Mesenteric fat pad (tissue), 1 donor: ENCODE data around the gene CNTRL. TPM values are rescaled to one million over a fixed set of nuclear protein-coding genes. Genes with fewer than 3 reads are reported as not detected.
"Not testable (repeated sequence)": the region's sequence is repeated elsewhere in the genome, so short reads cannot be mapped to it uniquely, and the experiment has no call there.

Experiments
- DNase-seq: peaks from one replicate; pipeline ENCODE4 v3.0.0-alpha.2; 2020; ENCODE audit warnings: low spot score
- total RNA-seq: library from RNA; stranded (reverse); fragmentation: NEBNext Ultra II Directional; extraction: Animal tissue kit (Norgen Biotek cat#: 25700); gene quantifications from one replicate; pipeline ENCODE4 v1.2.1, GENCODE V29; 2021
- donor health status: DM: yes; HTN: yes; CAD: no.

Gene CNTRL
- total RNA-seq, 1 donor from 2014 or later = 12.7 TPM

GRCh38 chr9:121071756-121072421 lies 2.9 kb upstream of the CNTRL start:
- no peak for DNase-seq

DNA sequence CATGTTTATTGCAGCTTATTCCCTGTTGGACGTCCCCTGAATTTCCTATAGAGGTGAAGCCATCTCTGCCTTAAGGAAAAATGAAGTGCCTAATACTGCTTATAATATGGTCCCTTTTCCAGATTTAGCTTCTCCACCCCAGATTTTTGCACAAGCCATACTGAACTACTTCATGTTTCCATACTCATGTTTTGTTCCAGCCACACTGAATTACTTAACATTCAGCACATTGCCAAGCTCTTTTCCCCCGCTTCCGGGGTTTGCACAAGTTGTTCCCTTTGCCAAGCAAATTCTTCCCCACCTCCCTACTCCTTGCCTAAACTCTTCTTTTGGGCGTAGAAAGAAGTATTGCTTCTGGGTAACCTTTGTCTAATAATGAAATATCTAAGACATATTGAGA lies 1.7 kb upstream of the CNTRL start:
- no peak for DNase-seq

- DNase-seq = no peak
These were observed 689 bp downstream of the CNTRL start for GRCh38 chr9:121075251-121076036.

DNA sequence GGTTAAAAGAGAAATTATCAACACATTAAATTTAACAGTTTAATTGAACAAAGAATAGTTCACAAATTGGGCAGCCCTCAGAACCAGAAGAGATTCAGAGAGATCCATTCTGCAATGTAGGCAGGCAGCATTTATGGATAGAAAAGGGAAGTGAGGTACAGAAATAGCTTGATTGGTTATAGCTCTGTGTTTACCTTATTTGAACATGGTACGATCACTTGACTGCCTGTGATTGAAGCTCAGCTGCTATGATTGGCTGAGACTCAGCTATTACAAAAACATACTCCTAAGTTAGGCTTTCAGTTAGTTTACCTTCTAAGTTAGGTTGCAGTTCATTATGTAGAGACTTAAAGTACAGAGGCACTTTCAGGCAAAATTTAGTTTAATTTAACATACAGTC lies 7.3 kb downstream of the CNTRL start:
- DNase-seq = no peak

- DNase-seq = no peak
These were observed 10.9 kb downstream of the CNTRL start for GRCh38 chr9:121085661-121086060.

DNA sequence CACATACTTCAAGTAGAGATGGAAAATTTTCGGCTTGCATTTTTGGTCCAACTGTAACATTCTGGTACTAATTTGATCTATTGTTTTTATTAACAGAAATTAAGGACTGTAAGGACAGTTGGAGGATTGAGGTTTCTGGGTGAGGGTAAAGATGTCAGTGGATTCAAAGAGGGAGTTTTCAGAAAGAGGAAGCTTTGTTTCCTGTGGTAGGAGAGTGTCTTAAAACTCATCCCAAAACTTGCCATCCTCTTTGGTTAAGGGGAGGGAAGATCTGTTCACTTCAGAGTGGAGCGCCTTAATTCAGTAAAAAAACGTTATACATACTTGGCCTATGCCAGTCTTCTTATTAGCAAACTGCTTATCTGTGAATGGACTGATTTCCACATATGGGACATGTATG lies 13.8 kb downstream of the CNTRL start:
- DNase-seq = no peak

DNA sequence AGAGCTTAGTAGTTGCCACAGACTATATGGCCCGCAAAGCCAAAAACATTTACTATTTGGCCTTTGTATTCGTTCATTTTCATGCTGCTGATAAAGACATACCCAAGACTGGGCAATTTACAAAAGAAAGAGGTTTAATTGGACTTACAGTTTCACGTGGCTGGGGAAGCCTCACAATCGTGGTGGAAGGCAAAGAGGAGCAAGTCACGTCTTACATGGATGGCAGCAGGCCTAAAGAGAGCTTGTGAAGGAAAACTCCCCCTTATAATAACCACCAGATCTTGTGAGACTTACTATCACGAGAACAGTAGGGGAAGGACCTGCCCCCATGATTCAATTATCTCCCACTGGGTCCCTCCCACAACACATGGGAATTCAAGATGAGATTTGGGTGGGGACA lies 16.0 kb downstream of the CNTRL start:
- DNase-seq = not testable (repeated sequence)

GRCh38 chr9:121095057-121095456 lies 20.3 kb downstream of the CNTRL start:
- DNase-seq = no peak

- no peak for DNase-seq
These were observed 23.9 kb downstream of the CNTRL start for GRCh38 chr9:121098567-121099198.

- not testable (repeated sequence) for DNase-seq
These were observed 29.3 kb downstream of the CNTRL start for GRCh38 chr9:121104054-121104453.

DNA sequence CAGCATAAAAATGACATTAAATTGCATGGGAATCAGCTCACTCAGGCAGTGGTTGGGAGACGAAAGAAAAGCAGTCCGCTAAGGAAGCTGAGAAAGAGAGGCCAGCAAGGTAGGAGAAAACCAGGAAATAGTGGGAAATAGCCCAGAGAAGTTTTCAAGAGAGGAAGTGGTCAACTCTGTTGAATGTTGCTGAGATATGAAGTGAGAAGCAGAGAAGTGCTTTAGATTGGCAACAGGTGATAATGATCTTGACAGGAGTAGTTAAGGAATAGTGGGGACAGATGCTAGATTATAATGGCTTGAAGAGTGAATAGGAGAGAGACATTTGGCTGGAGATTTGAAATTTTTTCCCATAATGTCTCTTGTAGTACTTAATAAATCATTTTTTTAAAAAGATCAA lies 30.8 kb downstream of the CNTRL start:
- DNase-seq = no peak

GRCh38 chr9:121107029-121107428 lies 32.3 kb downstream of the CNTRL start:
- no peak for DNase-seq

GRCh38 chr9:121107881-121108280 lies 33.1 kb downstream of the CNTRL start:
- DNase-seq = no peak

GRCh38 chr9:121115466-121115865 lies 40.7 kb downstream of the CNTRL start:
- no peak for DNase-seq

DNA sequence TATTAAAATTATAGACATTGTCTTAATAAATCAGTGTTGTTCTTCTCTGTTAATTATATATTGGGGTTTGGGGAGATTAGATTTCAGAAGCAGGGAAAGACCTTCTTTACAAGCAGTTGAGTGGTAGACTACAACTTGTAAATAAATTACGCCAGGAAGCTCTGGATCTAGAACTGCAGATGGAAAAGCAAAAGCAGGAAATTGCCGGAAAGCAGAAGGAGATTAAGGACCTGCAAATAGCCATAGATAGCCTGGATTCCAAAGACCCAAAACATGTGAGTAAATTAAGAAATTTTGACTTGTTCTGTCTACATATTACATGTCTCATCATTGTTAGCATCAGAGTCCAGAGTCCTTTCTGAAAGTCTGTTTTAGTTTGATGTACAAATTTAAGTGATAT lies 43.5 kb downstream of the CNTRL start:
- DNase-seq = no peak

DNA sequence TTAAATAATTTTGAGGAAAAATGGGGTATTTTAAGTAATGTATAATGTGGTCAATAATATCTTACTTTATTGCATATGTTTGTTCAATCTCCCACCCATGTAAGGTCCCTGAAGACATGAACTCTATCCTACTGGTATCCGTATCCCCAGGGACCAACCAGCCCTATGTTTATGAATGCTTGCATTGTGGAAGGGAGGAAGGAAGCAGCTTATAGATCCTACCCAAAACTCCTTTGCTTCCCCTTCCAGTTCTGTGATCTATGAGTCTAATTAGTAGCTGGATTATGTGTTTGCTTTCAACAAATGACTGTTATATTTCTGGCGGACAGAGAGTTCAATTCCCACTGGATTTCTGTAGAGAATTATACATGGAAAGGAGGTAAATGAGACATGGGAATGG lies 45.6 kb downstream of the CNTRL start:
- DNase-seq = no peak

DNA sequence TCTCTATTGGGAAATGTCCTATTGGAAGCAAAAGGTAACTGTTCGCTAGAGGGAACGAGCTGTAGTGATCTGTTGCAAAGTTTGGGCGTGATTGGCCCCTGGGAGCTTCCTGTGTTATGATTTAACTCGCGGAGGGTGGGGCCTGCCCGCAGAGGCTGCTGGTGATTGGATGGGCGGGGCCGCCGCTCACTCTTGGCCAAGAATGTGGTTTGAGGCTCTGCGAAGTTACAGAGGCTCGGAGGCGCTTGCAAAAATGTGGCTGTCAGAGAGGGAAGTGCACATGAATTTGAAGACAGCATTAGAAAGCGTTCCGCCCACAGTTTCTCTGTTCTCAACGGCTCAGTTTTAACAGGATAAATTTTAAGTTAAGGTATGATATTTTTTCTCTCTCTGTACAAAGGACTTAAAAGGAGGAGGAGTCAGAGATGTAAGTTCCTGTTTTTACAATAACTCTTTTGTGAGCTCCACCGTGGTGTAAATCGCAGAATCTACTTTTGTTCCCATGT lies 46.9 kb downstream of the CNTRL start:
- DNase-seq = peak; percentile 97

- no peak for DNase-seq
These were observed 47.7 kb downstream of the CNTRL start for GRCh38 chr9:121122246-121123032.

DNA sequence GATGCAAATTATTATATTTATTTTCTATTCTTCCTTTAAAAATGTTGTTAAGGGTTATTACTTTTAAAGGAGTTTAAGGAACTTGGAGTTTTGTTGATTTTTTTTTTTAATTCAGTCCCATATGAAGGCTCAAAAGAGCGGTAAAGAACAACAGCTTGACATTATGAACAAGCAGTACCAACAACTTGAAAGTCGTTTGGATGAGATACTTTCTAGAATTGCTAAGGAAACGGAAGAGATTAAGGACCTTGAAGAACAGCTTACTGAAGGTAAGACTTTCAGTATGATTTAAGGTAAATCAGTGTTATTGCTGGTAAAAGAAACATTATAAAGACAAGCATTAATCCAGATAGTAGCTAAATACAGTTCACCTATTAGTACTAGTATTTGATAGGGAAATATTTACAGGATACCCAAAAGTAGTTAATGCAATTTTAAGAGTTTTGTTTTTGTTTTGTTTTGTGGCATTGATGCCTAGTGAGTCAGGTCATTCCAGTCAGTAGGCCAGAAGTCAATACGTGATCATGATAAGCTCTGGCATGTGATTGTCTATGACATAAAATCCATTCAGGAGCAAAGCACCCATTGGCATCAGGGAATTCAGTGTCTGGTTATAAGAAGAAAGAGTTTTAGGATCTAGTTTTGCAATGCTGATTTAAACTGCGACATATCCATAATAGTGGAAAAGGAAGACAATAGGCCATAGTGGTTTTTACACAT lies 49.2 kb downstream of the CNTRL start:
- DNase-seq = no peak

DNA sequence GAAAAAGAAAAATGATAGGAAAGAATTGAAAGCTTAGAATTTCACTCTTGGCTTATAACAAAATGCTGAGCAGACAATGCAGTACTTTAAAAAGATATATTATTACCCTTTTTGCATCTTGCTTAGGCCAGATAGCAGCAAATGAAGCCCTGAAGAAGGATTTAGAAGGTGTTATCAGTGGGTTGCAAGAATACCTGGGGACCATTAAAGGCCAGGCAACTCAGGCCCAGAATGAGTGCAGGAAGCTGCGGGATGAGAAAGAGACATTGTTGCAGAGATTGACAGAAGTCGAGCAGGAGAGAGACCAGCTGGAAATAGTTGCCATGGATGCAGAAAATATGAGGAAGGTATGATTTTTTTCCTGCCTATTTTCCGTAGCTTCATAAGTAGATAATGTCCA lies 50.8 kb downstream of the CNTRL start:
- no peak for DNase-seq

DNA sequence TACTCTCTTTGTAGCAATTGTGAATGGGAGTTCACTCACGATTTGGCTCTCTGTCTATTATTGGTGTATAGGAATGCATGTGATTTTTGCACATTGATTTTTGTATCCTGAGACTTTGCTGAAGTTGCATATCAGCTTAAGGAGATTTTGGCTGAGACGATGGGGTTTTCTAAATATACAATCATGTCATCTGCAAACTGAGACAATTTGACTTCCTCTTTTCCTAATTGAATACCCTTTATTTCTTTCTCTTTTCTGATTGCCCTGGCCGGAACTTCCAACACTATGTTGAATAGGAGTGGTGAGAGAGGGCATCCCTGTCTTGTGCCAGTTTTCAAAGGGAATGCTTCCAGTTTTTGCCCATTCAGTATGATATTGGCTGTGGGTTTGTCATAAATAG lies 54.6 kb downstream of the CNTRL start:
- DNase-seq = not testable (repeated sequence)
